ENCODE data around the gene SEMA4B.
"Not testable (repeated sequence)": the region's sequence is repeated elsewhere in the genome, so short reads cannot be mapped to it uniquely, and the experiment has no call there.

The SEMA4B gene

GRCh38 chr15:90184786-90185704 is 16.1 kb upstream of the SEMA4B start:
- TF ChIP-seq CTCF (IDR thresholded peaks at IDR 0.05; ENCODE audit: insufficient read depth, low read length, poor library complexity, severe bottlenecking) = no peak
- no peaks in the 10 kb centered on the region for H3K36me3 ChIP-seq (ENCODE audit: control insufficient read depth, insufficient read depth, low read length)
- no peaks in the 10 kb centered on the region for H3K27me3 ChIP-seq (replicated peaks; ENCODE audit: control insufficient read depth, insufficient read depth, low read length)
- peak overlapping the region; percentile 77 for H3K4me3 ChIP-seq (replicated peaks; ENCODE audit: low read depth, low read length)
- peak; percentile 86 for DNase-seq (ENCODE audit: extremely low read depth, insufficient read length)

GRCh38 chr15:90187257-90187868 is 13.8 kb upstream of the SEMA4B start:
- H3K36me3 ChIP-seq (ENCODE audit: control insufficient read depth, insufficient read depth, low read length) = no peaks in the 10 kb centered on the region
- DNase-seq (ENCODE audit: extremely low read depth, insufficient read length) = no peak
- H3K4me3 ChIP-seq (replicated peaks; ENCODE audit: low read depth, low read length) = no peak overlapping the region
- no peaks in the 10 kb centered on the region for H3K27me3 ChIP-seq (replicated peaks; ENCODE audit: control insufficient read depth, insufficient read depth, low read length)
- TF ChIP-seq CTCF (IDR thresholded peaks at IDR 0.05; ENCODE audit: insufficient read depth, low read length, poor library complexity, severe bottlenecking) = no peak

DNA sequence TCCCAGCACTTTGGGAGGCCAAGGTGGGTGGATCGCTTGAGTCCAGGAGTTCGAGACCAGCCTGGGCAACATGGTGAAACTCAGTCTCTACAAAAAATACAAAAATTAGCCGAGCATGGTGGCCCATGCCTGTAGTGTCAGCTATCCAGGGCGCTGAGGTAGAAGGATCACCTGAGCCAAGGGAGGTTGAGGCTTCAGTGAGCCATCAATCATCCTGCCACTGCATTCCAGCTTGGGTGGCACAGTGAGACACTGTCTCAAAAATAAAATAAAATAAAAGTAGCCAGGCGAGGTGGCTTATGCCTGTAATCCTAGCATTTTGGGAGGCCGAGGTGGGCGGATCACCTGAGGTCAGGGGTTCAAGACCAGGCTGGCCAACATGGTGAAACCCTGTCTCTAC is 13.1 kb upstream of the SEMA4B start:
- not testable (repeated sequence) for H3K4me3 ChIP-seq (replicated peaks; ENCODE audit: low read depth, low read length); H3K36me3 ChIP-seq (ENCODE audit: control insufficient read depth, insufficient read depth, low read length); DNase-seq (ENCODE audit: extremely low read depth, insufficient read length); H3K27me3 ChIP-seq (replicated peaks; ENCODE audit: control insufficient read depth, insufficient read depth, low read length)

DNA sequence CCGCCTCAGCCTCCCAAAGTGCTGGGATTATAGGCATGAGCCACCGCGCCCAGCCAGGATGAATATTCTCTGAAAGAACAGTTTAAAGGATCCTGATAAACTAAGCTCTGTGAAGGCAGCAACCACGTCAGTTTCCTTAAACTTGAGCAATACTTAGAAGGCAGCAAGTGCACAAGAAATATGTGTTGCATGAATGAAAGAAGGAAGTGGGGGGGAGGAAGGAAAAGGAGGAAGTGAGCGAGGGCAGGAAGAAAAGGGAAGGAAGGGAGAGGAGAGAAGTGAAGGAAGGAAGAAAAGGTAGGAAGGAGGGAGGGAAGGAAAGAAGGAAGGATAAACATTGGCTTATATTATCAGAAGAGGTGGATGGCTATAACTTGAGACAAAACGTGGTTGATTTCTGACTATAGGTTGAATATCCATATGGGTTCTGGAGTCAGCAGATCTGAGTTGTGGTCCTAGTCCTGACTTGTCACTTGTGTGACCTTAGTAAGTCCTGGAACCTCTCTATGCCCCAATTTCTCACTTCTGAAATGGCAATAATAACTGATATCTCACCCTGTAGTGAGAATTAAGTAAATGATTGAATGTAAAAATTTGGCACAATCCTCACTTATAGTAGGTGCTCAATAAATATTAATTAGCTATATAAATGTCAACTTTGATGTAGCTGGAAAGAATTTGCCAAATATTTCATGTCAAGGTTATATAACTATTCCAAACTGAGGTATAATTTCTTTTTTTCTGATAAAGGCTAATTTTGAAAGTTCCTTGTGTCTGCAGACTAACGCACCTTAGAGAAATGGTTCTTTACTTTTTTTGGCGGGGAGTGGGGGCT is 12.0 kb upstream of the SEMA4B start:
- Histone ChIP-seq H3K27me3 (replicated peaks; ENCODE audit: control insufficient read depth, insufficient read depth, low read length) (no peaks in the 10 kb centered on the region), H3K36me3 (ENCODE audit: control insufficient read depth, insufficient read depth, low read length) (no peaks in the 10 kb centered on the region), H3K4me3 (replicated peaks; ENCODE audit: low read depth, low read length) (no peak overlapping the region)
- TF ChIP-seq CTCF (IDR thresholded peaks at IDR 0.05; ENCODE audit: insufficient read depth, low read length, poor library complexity, severe bottlenecking) = no peak
- no peak for DNase-seq (ENCODE audit: extremely low read depth, insufficient read length)

- Histone ChIP-seq H3K4me3 (replicated peaks; ENCODE audit: low read depth, low read length) (no peak overlapping the region), H3K27me3 (replicated peaks; ENCODE audit: control insufficient read depth, insufficient read depth, low read length) (no peaks in the 10 kb centered on the region), H3K36me3 (ENCODE audit: control insufficient read depth, insufficient read depth, low read length) (no peaks in the 10 kb centered on the region)
- no peak for DNase-seq (ENCODE audit: extremely low read depth, insufficient read length)
- TF ChIP-seq CTCF (IDR thresholded peaks at IDR 0.05; ENCODE audit: insufficient read depth, low read length, poor library complexity, severe bottlenecking) = no peak
Observed at GRCh38 chr15:90189781-90190467, 11.2 kb upstream of the SEMA4B start.
